Activated CD4-positive, alpha-beta T cell treated with anti-CD3 and anti-CD28 coated beads for 36 hours (primary cell): ENCODE data around the gene RIMOC1. TPM values are rescaled to one million over a fixed set of nuclear protein-coding genes. Genes with fewer than 3 reads are reported as not detected.

ENCODE experiments used
- ATAC-seq: fragments of 200-7000 bp; cut with Tn5 transposase; one replicate; pipeline ENCODE4 v1.10.0; 2021; ENCODE audit warnings: mild to moderate bottlenecking, moderate library complexity
- CTCF ChIA-PET: fragments of 350-600 bp; sonication (Branson Sonifier 250); formaldehyde crosslinking; loops from one replicate; lab custom pipeline; 2021; ENCODE audit warnings: antibody characterized with exemption; lab: Charles Lee
- POLR2A ChIA-PET: fragments of 350-600 bp; sonication (Branson Sonifier 250); formaldehyde crosslinking; loops from one replicate; lab custom pipeline; 2021; ENCODE audit warnings: antibody characterized with exemption, inconsistent platforms; lab: Charles Lee
- DNase-seq: peaks from one replicate; pipeline ENCODE4 v3.0.0-alpha.2; 2020
- H3K27ac Mint-ChIP-seq: one replicate; pipeline ENCODE4 v1.8.0; 2021; ENCODE audit warnings: mixed read lengths
- H3K27me3 Mint-ChIP-seq: one replicate; pipeline ENCODE4 v1.8.0; 2021; ENCODE audit warnings: mixed read lengths
- H3K36me3 Mint-ChIP-seq: one replicate; pipeline ENCODE4 v1.8.0; 2021; ENCODE audit warnings: low read depth, mixed read lengths
- H3K4me1 Mint-ChIP-seq: one replicate; pipeline ENCODE4 v1.8.0; 2021; ENCODE audit warnings: mixed read lengths
- H3K4me3 Mint-ChIP-seq: one replicate; pipeline ENCODE4 v1.8.0; 2021; ENCODE audit warnings: mild to moderate bottlenecking, moderate library complexity, mixed read lengths
- H3K9me3 Mint-ChIP-seq: one replicate; pipeline ENCODE4 v1.8.0; 2021; ENCODE audit warnings: low read depth, mixed read lengths
- intact Hi-C, 2 experiments: fragments of 100-400 bp; cut with DNase I in 1 of 2; cut with micrococcal nuclease in 1 of 2; formaldehyde crosslinking; loops; one replicate each; pipeline versions ENCODE4 v1.14.2 to v1.15.1; 2022 to 2024; cut with DNase I, micrococcal nuclease
- total RNA-seq, 2 experiments: library from RNA; stranded (reverse); gene quantifications; one replicate each; pipeline ENCODE4 v1.2.3, GENCODE V29; 2021

Gene RIMOC1
- total RNA-seq, 2 experiments from 2014 or later: 25.4 to 26.7 TPM

DNA sequence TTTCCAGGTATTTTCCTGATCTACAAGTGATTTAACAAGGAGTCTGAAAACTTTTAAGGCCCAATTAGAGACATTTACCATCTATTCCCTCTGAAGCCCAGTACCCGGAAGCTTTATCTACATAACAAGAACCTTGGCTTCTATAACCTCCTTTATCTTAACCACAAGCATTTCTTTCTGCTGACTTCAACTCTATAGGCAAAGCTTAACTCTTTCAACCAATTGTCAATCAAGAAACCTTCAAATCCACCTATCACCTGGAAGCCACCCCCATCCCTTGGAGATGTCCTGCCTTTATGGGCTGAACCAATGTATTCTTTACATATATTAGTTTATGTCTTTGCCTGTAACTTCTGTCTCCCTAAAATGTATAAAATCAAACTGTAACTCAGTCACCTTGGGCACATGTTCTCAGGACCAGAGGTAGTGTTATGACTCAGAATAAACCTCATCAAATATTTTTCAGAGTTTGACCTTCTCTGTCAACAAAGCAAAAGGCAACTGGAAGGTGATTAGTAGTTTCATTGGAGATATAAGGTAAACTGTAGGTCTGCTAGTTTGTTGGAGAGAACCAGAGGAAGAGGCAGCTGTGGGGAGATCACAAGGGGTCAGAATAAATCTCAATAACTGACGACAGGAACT, 13.0 kb upstream of the RIMOC1 start:
- H3K9me3 Mint-ChIP-seq: no peaks in the 10 kb centered on the region
- intact Hi-C loops: no loop called here
- peaks cover 13% of the 10 kb centered on the region for H3K4me1 Mint-ChIP-seq
- H3K36me3 Mint-ChIP-seq: no peaks in the 10 kb centered on the region
- H3K27me3 Mint-ChIP-seq: peaks cover 20% of the 10 kb centered on the region
- no peak for DNase-seq
- H3K4me3 Mint-ChIP-seq: no peak overlapping the region
- POLR2A ChIA-PET: no interaction called here
- peak; percentile 47 for ATAC-seq
- no peak overlapping the region for H3K27ac Mint-ChIP-seq
- CTCF ChIA-PET: interaction anchor here (0.6 kb wide), 1 partner anchor 47 kb away, joined by 3 read pairs; no protein-coding TSS in a partner anchor

- DNase-seq: no peak
- ChIA-PET CTCF (interaction anchor here (0.6 kb wide), 1 partner anchor 48 kb away, joined by 3 read pairs; no protein-coding TSS in a partner anchor), POLR2A (no interaction called here)
Observed at GRCh38 chr5:41892031-41892430, 12.1 kb upstream of the RIMOC1 start.

GRCh38 chr5:41893074-41893851, 10.9 kb upstream of the RIMOC1 start:
- Mint-ChIP-seq H3K4me1 (peaks cover 13% of the 10 kb centered on the region), H3K27ac (no peak overlapping the region), H3K27me3 (peaks cover 23% of the 10 kb centered on the region), H3K36me3 (no peaks in the 10 kb centered on the region), H3K4me3 (no peak overlapping the region), H3K9me3 (no peaks in the 10 kb centered on the region)
- POLR2A ChIA-PET: no interaction called here
- ATAC-seq (no peak), DNase-seq (no peak)
- intact Hi-C loops: no loop called here
- CTCF ChIA-PET: interaction anchor here (0.9 to 1.2 kb wide), 3 partner anchors 9 to 37 kb away, joined by 3 to 5 read pairs (median 3); no protein-coding TSS in a partner anchor

More at GRCh38 chr5:41892031-41892430, 12.1 kb upstream of the RIMOC1 start:
- H3K4me3 Mint-ChIP-seq: no peak overlapping the region
- H3K36me3 Mint-ChIP-seq: no peaks in the 10 kb centered on the region
- peaks cover 13% of the 10 kb centered on the region for H3K4me1 Mint-ChIP-seq
- H3K27me3 Mint-ChIP-seq: peaks cover 27% of the 10 kb centered on the region
- intact Hi-C loops: no loop called here
- H3K27ac Mint-ChIP-seq: no peak overlapping the region
- no peaks in the 10 kb centered on the region for H3K9me3 Mint-ChIP-seq
- ATAC-seq: no peak

- Mint-ChIP-seq H3K27ac (no peak overlapping the region), H3K36me3 (no peaks in the 10 kb centered on the region), H3K27me3 (peaks cover 25% of the 10 kb centered on the region), H3K4me1 (peaks cover 9% of the 10 kb centered on the region), H3K9me3 (no peaks in the 10 kb centered on the region), H3K4me3 (no peak overlapping the region)
- ChIA-PET CTCF (interaction anchor here (1.7 kb wide), 1 partner anchor 21 kb away, joined by 3 read pairs; no protein-coding TSS in a partner anchor), POLR2A (no interaction called here)
- intact Hi-C loops: no loop called here
- DNase-seq: no peak
- no peak for ATAC-seq
Observed at GRCh38 chr5:41896230-41896629, 7.9 kb upstream of the RIMOC1 start.

DNA sequence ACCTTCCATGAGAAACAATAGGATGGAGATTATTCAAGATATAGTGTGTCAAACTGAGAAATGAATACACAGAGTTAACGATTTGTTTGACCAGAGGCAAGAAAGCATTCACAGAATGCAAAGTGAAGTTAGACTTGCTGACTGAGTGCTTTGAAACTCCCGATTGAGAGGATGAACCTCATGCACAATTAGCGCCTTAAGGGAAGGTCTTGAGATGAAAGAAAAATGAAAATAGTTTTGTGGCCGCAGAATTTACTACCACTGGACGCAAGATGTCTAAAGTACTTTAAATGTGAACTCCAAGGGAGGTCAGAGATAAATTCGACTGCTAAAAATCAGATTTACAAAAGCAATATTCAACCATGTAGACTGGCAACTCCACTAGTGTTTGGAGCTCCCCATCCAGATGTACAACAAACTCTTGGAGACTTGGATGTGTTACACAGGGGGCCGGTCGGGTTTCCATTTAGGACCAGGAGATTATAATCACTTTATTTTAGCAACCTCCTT, 707 bp upstream of the RIMOC1 start:
- intact Hi-C loops: loop anchor here in 1 of 2 experiments (5.0 to 10.0 kb wide), 4 partner anchors 156 to 1414 kb away; partner anchors contain the start of gene ZNF131
- Mint-ChIP-seq H3K9me3 (no peaks in the 10 kb centered on the region), H3K27ac (peak overlapping the region; percentile 98), H3K4me1 (peaks cover 41% of the 10 kb centered on the region), H3K4me3 (peak overlapping the region; percentile 91), H3K36me3 (peaks cover 19% of the 10 kb centered on the region), H3K27me3 (peaks cover under 1% of the 10 kb centered on the region)
- CTCF ChIA-PET: interaction anchor here (0.5 to 2.2 kb wide), 8 partner anchors 10 to 1089 kb away, joined by 3 to 11 read pairs (median 4); partner anchors contain the start of gene FBXO4
- ATAC-seq (no peak), DNase-seq (no peak)
- POLR2A ChIA-PET: interaction anchor here (0.5 to 1.6 kb wide), 6 partner anchors 18 to 35 kb away, joined by 3 to 22 read pairs (median 10); partner anchors contain the start of genes FBXO4 and OXCT1

- Mint-ChIP-seq H3K4me3 (no peak overlapping the region), H3K27ac (no peak overlapping the region), H3K9me3 (no peaks in the 10 kb centered on the region), H3K36me3 (peaks cover 31% of the 10 kb centered on the region), H3K27me3 (no peaks in the 10 kb centered on the region), H3K4me1 (peaks cover 47% of the 10 kb centered on the region)
- DNase-seq (no peak), ATAC-seq (no peak)
- POLR2A ChIA-PET: no interaction called here
- intact Hi-C loops: loop anchor here in 1 of 2 experiments (10.0 kb wide), 2 partner anchors 1129 to 1219 kb away; partner anchors contain the start of gene ZNF131
- CTCF ChIA-PET: no interaction called here
Observed at GRCh38 chr5:41906151-41906550, 2.0 kb downstream of the RIMOC1 start.

DNA sequence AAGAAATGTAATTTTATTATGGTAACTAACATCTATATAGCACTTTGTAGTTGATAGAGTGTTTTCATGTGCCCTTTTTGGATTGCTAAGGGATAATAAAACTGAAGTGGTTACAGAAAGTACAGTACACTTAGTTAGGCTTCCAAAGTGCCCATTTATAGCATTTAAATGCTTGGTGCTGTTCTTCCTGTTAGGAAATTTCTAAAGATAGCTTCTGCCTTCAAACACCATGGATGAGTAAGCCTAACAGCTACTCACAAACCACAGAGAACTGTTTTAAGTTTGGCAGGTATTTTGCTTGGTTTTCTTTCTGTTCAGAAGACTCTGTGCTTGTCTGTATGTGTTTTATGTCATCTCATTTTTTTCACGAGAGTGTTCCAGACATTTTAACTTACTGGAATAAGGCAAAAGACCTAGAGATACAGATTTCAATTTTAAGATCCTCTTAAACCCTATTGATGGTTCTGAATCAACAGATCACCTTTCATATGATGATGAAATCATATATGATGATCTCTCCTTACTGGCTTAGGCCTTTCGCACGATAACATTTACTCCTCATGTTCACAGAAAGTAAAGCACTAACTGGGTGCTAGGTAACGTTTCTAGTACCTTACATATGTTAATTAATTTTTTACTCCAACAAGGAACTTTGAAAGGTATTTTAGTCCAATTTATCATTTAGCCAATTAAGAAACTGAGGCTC, 4.4 kb downstream of the RIMOC1 start:
- ATAC-seq (no peak), DNase-seq (no peak)
- intact Hi-C loops: loop anchor here in 1 of 2 experiments (10.0 kb wide), 2 partner anchors 1126 to 1216 kb away; partner anchors contain the start of gene ZNF131
- ChIA-PET POLR2A (no interaction called here), CTCF (interaction anchor here (1.0 to 1.5 kb wide), 3 partner anchors 18 to 98 kb away, joined by 3 read pairs; no protein-coding TSS in a partner anchor)
- H3K4me1 Mint-ChIP-seq: peaks cover 46% of the 10 kb centered on the region
- no peak overlapping the region for H3K4me3 Mint-ChIP-seq
- peaks cover 45% of the 10 kb centered on the region for H3K36me3 Mint-ChIP-seq
- no peaks in the 10 kb centered on the region for H3K27me3 Mint-ChIP-seq
- no peaks in the 10 kb centered on the region for H3K9me3 Mint-ChIP-seq
- peak overlapping the region; percentile 67 for H3K27ac Mint-ChIP-seq

- intact Hi-C loops: no loop called here
- Mint-ChIP-seq H3K4me1 (peaks cover 12% of the 10 kb centered on the region), H3K9me3 (no peaks in the 10 kb centered on the region), H3K4me3 (no peak overlapping the region), H3K36me3 (peaks cover 46% of the 10 kb centered on the region), H3K27ac (peak overlapping the region; percentile 34), H3K27me3 (no peaks in the 10 kb centered on the region)
- ChIA-PET CTCF (interaction anchor here (1.5 to 1.6 kb wide), 2 partner anchors 8 to 62 kb away, joined by 3 read pairs; no protein-coding TSS in a partner anchor), POLR2A (no interaction called here)
- DNase-seq: no peak
- ATAC-seq: no peak
Observed at GRCh38 chr5:41918105-41918504, 14.0 kb downstream of the RIMOC1 start.

DNA sequence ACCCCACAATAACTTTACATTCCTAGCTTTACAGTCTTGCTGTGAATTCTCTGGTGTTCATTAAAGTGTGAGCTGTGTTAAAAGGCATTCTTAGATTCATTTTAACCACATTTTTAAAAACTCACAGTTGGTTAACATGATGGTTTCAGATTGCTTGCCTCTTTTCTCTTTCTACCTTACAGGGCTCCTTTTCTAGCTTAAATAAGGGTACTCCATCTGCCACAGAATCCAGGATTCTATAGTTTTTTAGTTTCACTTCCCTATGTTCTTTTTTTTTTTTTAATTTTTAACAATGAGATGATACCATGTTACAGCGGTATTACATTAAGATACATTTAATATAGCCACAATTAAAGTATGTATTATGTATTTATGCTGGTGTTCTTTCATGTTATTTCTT, 17.0 kb downstream of the RIMOC1 start:
- intact Hi-C loops: loop anchor here in 1 of 2 experiments (10.0 kb wide), 3 partner anchors 1124 to 1594 kb away; partner anchors contain the start of genes ANXA2R, C5orf34 and NIM1K
- Mint-ChIP-seq H3K36me3 (peaks cover 27% of the 10 kb centered on the region), H3K4me1 (peaks cover 17% of the 10 kb centered on the region), H3K27me3 (no peaks in the 10 kb centered on the region), H3K9me3 (no peaks in the 10 kb centered on the region), H3K27ac (no peak overlapping the region), H3K4me3 (no peak overlapping the region)
- ATAC-seq: no peak
- DNase-seq: no peak
- POLR2A ChIA-PET: interaction anchor here (1.2 kb wide), 1 partner anchor 17 kb away, joined by 4 read pairs; no protein-coding TSS in a partner anchor
- CTCF ChIA-PET: interaction anchor here (0.6 to 1.6 kb wide), 5 partner anchors 9 to 213 kb away, joined by 3 to 4 read pairs (median 3); partner anchors contain the start of gene OXCT1

DNA sequence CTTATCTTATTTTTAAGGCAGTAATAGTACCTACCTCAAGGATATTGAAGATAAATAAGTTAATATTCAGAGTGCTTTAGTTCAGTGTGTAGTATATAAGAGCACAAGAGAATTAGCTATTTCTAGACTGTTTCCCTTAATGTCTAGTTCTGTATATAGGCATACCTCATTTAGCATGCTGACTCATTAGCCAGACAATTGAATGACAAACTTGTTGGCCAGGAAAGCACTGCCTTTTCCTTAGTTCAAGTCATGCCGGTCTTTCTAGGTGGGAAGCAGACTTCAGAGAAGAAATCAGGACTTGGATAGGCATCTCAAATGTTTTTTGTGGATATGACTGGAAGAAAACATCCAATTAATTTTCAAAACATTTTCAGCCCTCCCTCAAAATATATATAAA, 17.7 kb downstream of the RIMOC1 start:
- Mint-ChIP-seq H3K4me3 (no peak overlapping the region), H3K9me3 (no peaks in the 10 kb centered on the region), H3K36me3 (peaks cover 27% of the 10 kb centered on the region), H3K27me3 (no peaks in the 10 kb centered on the region), H3K27ac (no peak overlapping the region), H3K4me1 (peaks cover 21% of the 10 kb centered on the region)
- ChIA-PET CTCF (interaction anchor here (1.6 kb wide), 1 partner anchor 51 kb away, joined by 4 read pairs; the partner anchor contains the start of gene OXCT1), POLR2A (interaction anchor here (1.2 kb wide), 1 partner anchor 18 kb away, joined by 4 read pairs; no protein-coding TSS in a partner anchor)
- intact Hi-C loops: loop anchor here in 1 of 2 experiments (10.0 kb wide), 3 partner anchors 1123 to 1593 kb away; partner anchors contain the start of genes ANXA2R, C5orf34 and NIM1K
- ATAC-seq (no peak), DNase-seq (no peak)
